GM12878 (cell line): ENCODE data around the gene ZMYND10. TPM values are rescaled to one million over a fixed set of nuclear protein-coding genes. Genes with fewer than 3 reads are reported as not detected.

Experiments used
- ATAC-seq: fragments of 200-7000 bp; cut with Tn5 transposase; 3 replicates; pipeline ENCODE4 v1.9.1; 2020; ENCODE audit warnings: mild to moderate bottlenecking, moderate library complexity
- BruUV-seq: library from RNA; stranded (reverse); fragments of 400-500 nt; replicated peaks from 2 replicates; lab custom pipeline; 2021; lab: Mats Ljungman, UMichigan
- CTCF ChIA-PET: fragments of 300-600 bp; sonication (Branson Sonifier 250); formaldehyde crosslinking; extraction: SDS; loops from one replicate; lab custom pipeline; 2021; ENCODE audit warnings: inconsistent platforms; lab: Yijun Ruan, JAX
- POLR2A ChIA-PET: fragments of 350-600 bp; formaldehyde crosslinking; extraction: SDS; loops from one replicate; lab custom pipeline; 2021; ENCODE audit warnings: inconsistent platforms; lab: Charles Lee
- RAD21 ChIA-PET: fragments of 300-600 bp; sonication (Branson Sonifier 250); formaldehyde crosslinking; loops from one replicate; lab custom pipeline; 2023; ENCODE audit warnings: antibody characterized with exemption; ENCODE audit not compliant: unreplicated experiment; lab: Charles Lee
- SMC1A ChIA-PET: fragments of 300-600 bp; sonication (Branson Sonifier 250); formaldehyde crosslinking; loops from one replicate; lab custom pipeline; 2023; ENCODE audit not compliant: unreplicated experiment, uncharacterized antibody; lab: Charles Lee
- DNase-seq: peaks from one replicate; pipeline ENCODE4 v3.0.0-alpha.2; 2011; ENCODE audit warnings: low read depth, low spot score
- FAIRE-seq: peaks from 3 replicates; lab custom pipeline; 2011; peaks lifted over from hg19 to GRCh38; lab: Jason Lieb, UNC
- H2AFZ ChIP-seq: 2 replicates; pipeline ENCODE4 v1.6.0; 2011; ENCODE audit warnings: low read depth, low read length, control low read depth; ENCODE audit not compliant: control insufficient read depth
- H3K27ac ChIP-seq: 2 replicates; pipeline ENCODE4 v1.5.1; 2011; ENCODE audit warnings: control low read depth; ENCODE audit not compliant: control insufficient read depth, insufficient read depth
- H3K27me3 ChIP-seq, 2 experiments: replicated peaks in 1 of 2; 2 replicates each; pipeline versions ENCODE4 v1.6.0 to v1.6.1; 2011; ENCODE audit warnings: low read length in 1 of 2; ENCODE audit not compliant: control insufficient read depth in 2 of 2, insufficient read depth in 2 of 2
- H3K36me3 ChIP-seq, 2 experiments: 2 replicates each; pipeline ENCODE4 v1.5.1; 2011; ENCODE audit warnings: low read length in 1 of 2; ENCODE audit not compliant: control insufficient read depth in 2 of 2, insufficient read depth in 2 of 2
- H3K4me1 ChIP-seq: 2 replicates; pipeline ENCODE4 v1.6.1; 2011; ENCODE audit warnings: mild to moderate bottlenecking, low read length, moderate library complexity, mixed read lengths; ENCODE audit not compliant: control insufficient read depth, insufficient read depth
- H3K4me2 ChIP-seq: 2 replicates; pipeline ENCODE4 v1.6.0; 2011; ENCODE audit warnings: control low read depth; ENCODE audit not compliant: control insufficient read depth, insufficient read depth
- H3K4me3 ChIP-seq: fragments of 200-600 bp; sonication (generic); 2 replicates; pipeline ENCODE4 v1.5.1; 2016
- H3K79me2 ChIP-seq: 2 replicates; pipeline ENCODE4 v1.6.0; 2011; ENCODE audit warnings: low read length; ENCODE audit not compliant: control insufficient read depth, insufficient read depth
- H3K9ac ChIP-seq: 2 replicates; pipeline ENCODE4 v1.8.0; 2011; ENCODE audit warnings: low read length, control low read depth, mixed read lengths; ENCODE audit not compliant: control insufficient read depth, insufficient read depth
- H3K9me3 ChIP-seq: replicated peaks from 3 replicates; pipeline ENCODE4 v1.5.1; 2011; ENCODE audit warnings: mild to moderate bottlenecking, low read length; ENCODE audit not compliant: control insufficient read depth, insufficient read depth
- H4K20me1 ChIP-seq: 2 replicates; pipeline ENCODE4 v1.6.0; 2011; ENCODE audit not compliant: control insufficient read depth, insufficient read depth
- FOXK2 ChIP-seq: fragments of 450-650 bp; IDR thresholded peaks from 2 replicates; pipeline ENCODE4 v1.6.1; 2017; ENCODE audit warnings: mild to moderate bottlenecking, moderate library complexity
- GABPA ChIP-seq: IDR thresholded peaks from 2 replicates; pipeline ENCODE4 v1.6.1; 2014; ENCODE audit warnings: antibody characterized with exemption, low read depth, mild to moderate bottlenecking, inconsistent platforms
- HDAC6 ChIP-seq: fragments of 200-600 bp; sonication (generic); IDR thresholded peaks from one replicate; pipeline ENCODE4 v1.8.0; 2017; ENCODE audit warnings: antibody characterized with exemption; ENCODE audit not compliant: unreplicated experiment
- JUND ChIP-seq: IDR thresholded peaks from 2 replicates; pipeline ENCODE4 v1.6.1; 2012; ENCODE audit warnings: low read depth, mild to moderate bottlenecking, low read length, improper control_type of control experiment, moderate library complexity
- LARP7 ChIP-seq: fragments of 450-650 bp; IDR thresholded peaks from 2 replicates; pipeline ENCODE4 v1.6.1; 2017; ENCODE audit warnings: mild to moderate bottlenecking
- MTA2 ChIP-seq: fragments of 450-650 bp; IDR thresholded peaks from 2 replicates; pipeline ENCODE4 v1.6.1; 2016; ENCODE audit warnings: low read depth, mild to moderate bottlenecking, moderate library complexity
- NFXL1 ChIP-seq: fragments of 450-650 bp; IDR thresholded peaks from 2 replicates; pipeline ENCODE4 v1.6.1; 2017; ENCODE audit warnings: antibody characterized with exemption, mild to moderate bottlenecking, borderline replicate concordance
- RELA ChIP-seq: fragments of 450-650 bp; IDR thresholded peaks from 2 replicates; pipeline ENCODE4 v1.8.0; 2014; ENCODE audit warnings: borderline replicate concordance; ENCODE audit not compliant: partially characterized antibody
- SMC3 ChIP-seq: IDR thresholded peaks from 2 replicates; pipeline ENCODE4 v1.6.1; 2011; ENCODE audit warnings: low read length, improper control_type of control experiment, borderline replicate concordance
- TCF3 ChIP-seq: IDR thresholded peaks from 2 replicates; pipeline ENCODE4 v1.6.1; 2012; ENCODE audit warnings: low read depth, mild to moderate bottlenecking, low read length, borderline replicate concordance; ENCODE audit not compliant: insufficient read depth
- ZNF207 ChIP-seq: fragments of 450-650 bp; IDR thresholded peaks from 2 replicates; pipeline ENCODE4 v1.6.1; 2014; ENCODE audit warnings: antibody characterized with exemption, mild to moderate bottlenecking, borderline replicate concordance
- ZNF274 ChIP-seq: IDR thresholded peaks from one replicate; pipeline ENCODE4 v1.8.0; 2011; ENCODE audit not compliant: insufficient read length, insufficient read depth
- WGBS: methylation state at CpG from one replicate; pipeline ENCODE4 v1.1.6; 2016; ENCODE audit warnings: low lambda C conversion rate; ENCODE audit not compliant: insufficient replicate concordance, insufficient coverage; ENCODE audit errors: missing lambda C conversion rate; 5-methylcytosine and 5-hydroxymethylcytosine counted together
- in situ Hi-C: fragments of 300-500 bp; cut with MboI; formaldehyde crosslinking; loops from 9 replicates; pipeline ENCODE4 v1.14.3; 2018; ENCODE audit warnings: mixed read lengths
- intact Hi-C: fragments of 100-400 bp; cut with micrococcal nuclease; formaldehyde crosslinking; loops from one replicate; pipeline ENCODE4 v1.14.2; 2022; ENCODE audit not compliant: unreplicated experiment
- polyA plus RNA-seq, 11 experiments: library from polyadenylated mRNA; depleted of rRNA in 4 of 11; unstranded in 6 of 11; stranded (reverse) in 5 of 11; fragments of >200 nt; fragmentation: Nextera tagmentation in 4 of 11; fragmentation: Illumina TruSeq in 1 of 11; extraction: Ambion mirVana in 4 of 11; extraction: Trizol in 1 of 11; gene quantifications; 1 replicate in 1 of 11; 2 replicates in 10 of 11; pipeline versions ENCODE4 v1.2.1 to v1.2.3, GENCODE V29; 2011 to 2016; ENCODE audit warnings: inconsistent platforms in 2 of 11, missing spikeins in 2 of 11, low read depth in 1 of 11
- total RNA-seq, 4 experiments: library from RNA; depleted of rRNA in 3 of 4; stranded (reverse); fragments of >200 nt in 3 of 4; fragmentation: Illumina TruSeq in 1 of 4; extraction: Trizol in 1 of 4; gene quantifications; 2 replicates each; pipeline versions ENCODE4 v1.2.1 to v1.2.3, GENCODE V29; 2013 to 2021
- TF ChIP-seq, protein P1 (sequence below): fragments of 450-650 bp; IDR thresholded peaks from 2 replicates; pipeline ENCODE4 v1.6.1; 2017; ENCODE audit warnings: mild to moderate bottlenecking, moderate library complexity
- TF ChIP-seq, protein P2 (sequence below): fragments of 450-650 bp; IDR thresholded peaks from 2 replicates; pipeline ENCODE4 v1.6.1; 2018; ENCODE audit warnings: borderline replicate concordance, mild to moderate bottlenecking; ENCODE audit not compliant: partially characterized antibody
- TF ChIP-seq, protein P3 (sequence below): IDR thresholded peaks from 2 replicates; pipeline ENCODE4 v1.6.1; 2011; ENCODE audit warnings: low read depth, mild to moderate bottlenecking, low read length, moderate library complexity, borderline replicate concordance; ENCODE audit errors: extremely low read depth
- TF ChIP-seq, protein P4 (sequence below): fragments of 450-650 bp; conservative IDR thresholded peaks from 2 replicates; pipeline ENCODE4 v1.6.1; 2017; ENCODE audit warnings: mild to moderate bottlenecking, moderate library complexity

Gene ZMYND10
- total and polyA plus RNA-seq, 10 of the 15 experiments (the other 5 are each of a cell fraction or from before 2014, with no cell fraction given): 0.11 to 1.0 (median 0.37) TPM

DNA sequence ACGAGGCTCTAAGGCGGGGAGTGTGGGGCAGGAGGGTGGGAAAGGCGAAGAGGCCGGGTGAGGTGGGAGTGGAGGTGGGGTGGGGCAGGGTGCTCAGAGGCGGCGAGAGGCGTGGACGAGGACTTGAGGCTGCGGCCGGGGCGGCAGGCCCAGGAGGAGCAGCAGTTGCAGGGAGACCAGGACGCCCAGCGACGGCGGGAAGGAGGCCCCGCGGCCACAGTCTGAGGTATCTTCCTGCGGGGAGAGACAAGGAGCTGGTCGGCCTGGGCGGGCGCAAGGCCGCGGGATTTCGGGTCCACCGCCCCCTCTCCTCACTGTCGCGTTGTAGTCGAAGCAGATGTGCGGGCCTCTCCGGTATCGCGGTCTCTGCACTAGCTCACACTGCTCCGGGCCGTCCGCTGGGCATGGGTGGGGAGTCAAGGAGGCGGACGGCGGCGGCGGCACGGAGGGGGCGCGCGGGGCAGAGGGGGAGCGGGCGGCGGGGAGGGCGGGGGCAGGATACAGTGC is 19.1 kb upstream of the ZMYND10 start:
- Histone ChIP-seq H2AFZ (peak overlapping the region; percentile 55), H3K9ac (no peak overlapping the region), H3K27me3 (no peaks in the 10 kb centered on the region; a peak in 1 of 4 replicates), H3K36me3 (no peaks in the 10 kb centered on the region), H3K4me3 (peak overlapping the region; percentile 70), H4K20me1 (no peaks in the 10 kb centered on the region), H3K4me2 (peak overlapping the region; percentile 100), H3K27ac (no peak overlapping the region), H3K79me2 (no peaks in the 10 kb centered on the region), H3K9me3 (no peaks in the 10 kb centered on the region), H3K4me1 (peaks cover 10% of the 10 kb centered on the region; the same call in 1 of the 2 replicates)
- FAIRE-seq (no peak), DNase-seq (no peak), ATAC-seq (peak; percentile 30)
- RAD21 ChIA-PET: no interaction called here
- no TSS peak for BruUV-seq
- SMC1A ChIA-PET: no interaction called here
- CTCF ChIA-PET: interaction anchor here (1.4 kb wide), 1 partner anchor 14 kb away, joined by 4 read pairs; the partner anchor contains the start of genes CYB561D2 and NPRL2
- POLR2A ChIA-PET: interaction anchor here (0.6 to 1.1 kb wide), 3 partner anchors 14 to 412 kb away, joined by 3 to 8 read pairs (median 3); partner anchors contain the start of genes CYB561D2 and NPRL2
- in situ Hi-C loops (no loop called here), intact Hi-C loops (no loop called here)
- WGBS: 38% methylated on average over 28 of the region's 48 CpGs
- TF ChIP-seq TCF3: no peak
- TF ChIP-seq ZNF274: no peak
- TF ChIP-seq, protein P1, sequence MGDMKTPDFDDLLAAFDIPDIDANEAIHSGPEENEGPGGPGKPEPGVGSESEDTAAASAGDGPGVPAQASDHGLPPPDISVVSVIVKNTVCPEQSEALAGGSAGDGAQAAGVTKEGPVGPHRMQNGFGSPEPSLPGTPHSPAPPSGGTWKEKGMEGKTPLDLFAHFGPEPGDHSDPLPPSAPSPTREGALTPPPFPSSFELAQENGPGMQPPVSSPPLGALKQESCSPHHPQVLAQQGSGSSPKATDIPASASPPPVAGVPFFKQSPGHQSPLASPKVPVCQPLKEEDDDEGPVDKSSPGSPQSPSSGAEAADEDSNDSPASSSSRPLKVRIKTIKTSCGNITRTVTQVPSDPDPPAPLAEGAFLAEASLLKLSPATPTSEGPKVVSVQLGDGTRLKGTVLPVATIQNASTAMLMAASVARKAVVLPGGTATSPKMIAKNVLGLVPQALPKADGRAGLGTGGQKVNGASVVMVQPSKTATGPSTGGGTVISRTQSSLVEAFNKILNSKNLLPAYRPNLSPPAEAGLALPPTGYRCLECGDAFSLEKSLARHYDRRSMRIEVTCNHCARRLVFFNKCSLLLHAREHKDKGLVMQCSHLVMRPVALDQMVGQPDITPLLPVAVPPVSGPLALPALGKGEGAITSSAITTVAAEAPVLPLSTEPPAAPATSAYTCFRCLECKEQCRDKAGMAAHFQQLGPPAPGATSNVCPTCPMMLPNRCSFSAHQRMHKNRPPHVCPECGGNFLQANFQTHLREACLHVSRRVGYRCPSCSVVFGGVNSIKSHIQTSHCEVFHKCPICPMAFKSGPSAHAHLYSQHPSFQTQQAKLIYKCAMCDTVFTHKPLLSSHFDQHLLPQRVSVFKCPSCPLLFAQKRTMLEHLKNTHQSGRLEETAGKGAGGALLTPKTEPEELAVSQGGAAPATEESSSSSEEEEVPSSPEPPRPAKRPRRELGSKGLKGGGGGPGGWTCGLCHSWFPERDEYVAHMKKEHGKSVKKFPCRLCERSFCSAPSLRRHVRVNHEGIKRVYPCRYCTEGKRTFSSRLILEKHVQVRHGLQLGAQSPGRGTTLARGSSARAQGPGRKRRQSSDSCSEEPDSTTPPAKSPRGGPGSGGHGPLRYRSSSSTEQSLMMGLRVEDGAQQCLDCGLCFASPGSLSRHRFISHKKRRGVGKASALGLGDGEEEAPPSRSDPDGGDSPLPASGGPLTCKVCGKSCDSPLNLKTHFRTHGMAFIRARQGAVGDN: no peak
- TF ChIP-seq, protein P2, sequence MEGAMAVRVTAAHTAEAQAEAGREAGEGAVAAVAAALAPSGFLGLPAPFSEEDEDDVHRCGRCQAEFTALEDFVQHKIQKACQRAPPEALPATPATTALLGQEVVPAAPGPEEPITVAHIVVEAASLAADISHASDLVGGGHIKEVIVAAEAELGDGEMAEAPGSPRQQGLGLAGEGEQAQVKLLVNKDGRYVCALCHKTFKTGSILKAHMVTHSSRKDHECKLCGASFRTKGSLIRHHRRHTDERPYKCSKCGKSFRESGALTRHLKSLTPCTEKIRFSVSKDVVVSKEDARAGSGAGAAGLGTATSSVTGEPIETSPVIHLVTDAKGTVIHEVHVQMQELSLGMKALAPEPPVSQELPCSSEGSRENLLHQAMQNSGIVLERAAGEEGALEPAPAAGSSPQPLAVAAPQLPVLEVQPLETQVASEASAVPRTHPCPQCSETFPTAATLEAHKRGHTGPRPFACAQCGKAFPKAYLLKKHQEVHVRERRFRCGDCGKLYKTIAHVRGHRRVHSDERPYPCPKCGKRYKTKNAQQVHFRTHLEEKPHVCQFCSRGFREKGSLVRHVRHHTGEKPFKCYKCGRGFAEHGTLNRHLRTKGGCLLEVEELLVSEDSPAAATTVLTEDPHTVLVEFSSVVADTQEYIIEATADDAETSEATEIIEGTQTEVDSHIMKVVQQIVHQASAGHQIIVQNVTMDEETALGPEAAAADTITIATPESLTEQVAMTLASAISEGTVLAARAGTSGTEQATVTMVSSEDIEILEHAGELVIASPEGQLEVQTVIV: no peak
- TF ChIP-seq, protein P3, sequence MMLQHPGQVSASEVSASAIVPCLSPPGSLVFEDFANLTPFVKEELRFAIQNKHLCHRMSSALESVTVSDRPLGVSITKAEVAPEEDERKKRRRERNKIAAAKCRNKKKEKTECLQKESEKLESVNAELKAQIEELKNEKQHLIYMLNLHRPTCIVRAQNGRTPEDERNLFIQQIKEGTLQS: no peak
- TF ChIP-seq ZNF207: no peak
- no peak for TF ChIP-seq FOXK2
- no peak for TF ChIP-seq RELA
- TF ChIP-seq GABPA: no peak
- TF ChIP-seq LARP7: no peak
- TF ChIP-seq HDAC6: no peak
- TF ChIP-seq, protein P4, sequence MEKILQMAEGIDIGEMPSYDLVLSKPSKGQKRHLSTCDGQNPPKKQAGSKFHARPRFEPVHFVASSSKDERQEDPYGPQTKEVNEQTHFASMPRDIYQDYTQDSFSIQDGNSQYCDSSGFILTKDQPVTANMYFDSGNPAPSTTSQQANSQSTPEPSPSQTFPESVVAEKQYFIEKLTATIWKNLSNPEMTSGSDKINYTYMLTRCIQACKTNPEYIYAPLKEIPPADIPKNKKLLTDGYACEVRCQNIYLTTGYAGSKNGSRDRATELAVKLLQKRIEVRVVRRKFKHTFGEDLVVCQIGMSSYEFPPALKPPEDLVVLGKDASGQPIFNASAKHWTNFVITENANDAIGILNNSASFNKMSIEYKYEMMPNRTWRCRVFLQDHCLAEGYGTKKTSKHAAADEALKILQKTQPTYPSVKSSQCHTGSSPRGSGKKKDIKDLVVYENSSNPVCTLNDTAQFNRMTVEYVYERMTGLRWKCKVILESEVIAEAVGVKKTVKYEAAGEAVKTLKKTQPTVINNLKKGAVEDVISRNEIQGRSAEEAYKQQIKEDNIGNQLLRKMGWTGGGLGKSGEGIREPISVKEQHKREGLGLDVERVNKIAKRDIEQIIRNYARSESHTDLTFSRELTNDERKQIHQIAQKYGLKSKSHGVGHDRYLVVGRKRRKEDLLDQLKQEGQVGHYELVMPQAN: no peak
- TF ChIP-seq SMC3: no peak
- no peak for TF ChIP-seq NFXL1
- TF ChIP-seq JUND: no peak
- TF ChIP-seq MTA2: no peak
